ENCODE results near the gene PRKN.

Gene PRKN

GRCh38 chr6:161750686-161751085 is 976.9 kb downstream of the PRKN start:
- no CpG with 5 or more reads among the region's 3 CpGs for WGBS
- no peak overlapping the region for H2AFZ ChIP-seq (ENCODE audit: low read depth, low read length)
- no peak overlapping the region for H3K18ac ChIP-seq (ENCODE audit: low read depth in 1 of 2, low read length in 2 of 2)
- no peak for DNase-seq
- H2BK120ac ChIP-seq (ENCODE audit: low read depth, low read length), result no peak overlapping the region
- no peak overlapping the region for H3K27ac ChIP-seq (ENCODE audit: low read length, poor library complexity, severe bottlenecking)
- H3K23ac ChIP-seq (ENCODE audit: low read length in 2 of 2), result no peak overlapping the region
- no peaks in the 10 kb centered on the region for H3K79me1 ChIP-seq (replicated peaks; ENCODE audit: low read length, poor library complexity, severe bottlenecking)
- no peaks in the 10 kb centered on the region for H3K9me3 ChIP-seq (ENCODE audit: control insufficient read depth, low read length)
- no peak overlapping the region for H3K14ac ChIP-seq (ENCODE audit: low read length in 2 of 2)
- H2AK5ac ChIP-seq (ENCODE audit: low read length, severe bottlenecking), result no peak overlapping the region
- H3K4me1 ChIP-seq (ENCODE audit: control insufficient read depth, insufficient read depth, low read depth, low read length), result peaks cover 2% of the 10 kb centered on the region
- H3K4me2 ChIP-seq (ENCODE audit: low read length, poor library complexity, severe bottlenecking), result no peak overlapping the region
- no peak overlapping the region for H4K91ac ChIP-seq (ENCODE audit: low read length)
- H3K36me3 ChIP-seq (ENCODE audit: control insufficient read depth in 1 of 2, insufficient read depth in 2 of 2, low read depth in 1 of 2, low read length in 2 of 2), result no peaks in the 10 kb centered on the region
- no peak overlapping the region for H4K8ac ChIP-seq (ENCODE audit: low read length)
- H3K4me3 ChIP-seq (ENCODE audit: insufficient read depth in 1 of 2, low read depth in 1 of 2, low read length in 2 of 2), result no peak overlapping the region
- no peak overlapping the region for H2BK12ac ChIP-seq (ENCODE audit: low read length in 2 of 2)
- H3K27me3 ChIP-seq (ENCODE audit: control insufficient read depth in 1 of 2, insufficient read depth in 1 of 2, low read length in 2 of 2), result no peaks in the 10 kb centered on the region
- H3K9ac ChIP-seq (ENCODE audit: low read length), result no peak overlapping the region
- H3K4ac ChIP-seq (ENCODE audit: low read depth in 1 of 2, low read length in 2 of 2), result no peak overlapping the region
- H2BK5ac ChIP-seq (ENCODE audit: low read depth, low read length, poor library complexity, severe bottlenecking), result no peak overlapping the region
- no peak overlapping the region for H2BK15ac ChIP-seq (ENCODE audit: low read depth, poor library complexity, severe bottlenecking)

- Histone ChIP-seq H3K36me3 (ENCODE audit: control insufficient read depth in 1 of 2, insufficient read depth in 2 of 2, low read depth in 1 of 2, low read length in 2 of 2) (no peaks in the 10 kb centered on the region), H3K14ac (ENCODE audit: low read length in 2 of 2) (no peak overlapping the region), H2BK120ac (ENCODE audit: low read depth, low read length) (no peak overlapping the region), H3K4me1 (ENCODE audit: control insufficient read depth, insufficient read depth, low read depth, low read length) (peaks cover 2% of the 10 kb centered on the region), H3K4ac (ENCODE audit: low read depth in 1 of 2, low read length in 2 of 2) (no peak overlapping the region), H2AFZ (ENCODE audit: low read depth, low read length) (no peak overlapping the region), H4K91ac (ENCODE audit: low read length) (no peak overlapping the region), H3K23ac (ENCODE audit: low read length in 2 of 2) (no peak overlapping the region), H3K18ac (ENCODE audit: low read depth in 1 of 2, low read length in 2 of 2) (no peak overlapping the region), H2AK5ac (ENCODE audit: low read length, severe bottlenecking) (no peak overlapping the region), H3K9me3 (ENCODE audit: control insufficient read depth, low read length) (no peaks in the 10 kb centered on the region), H4K8ac (ENCODE audit: low read length) (no peak overlapping the region), H3K79me1 (replicated peaks; ENCODE audit: low read length, poor library complexity, severe bottlenecking) (no peaks in the 10 kb centered on the region), H3K4me2 (ENCODE audit: low read length, poor library complexity, severe bottlenecking) (no peak overlapping the region), H2BK5ac (ENCODE audit: low read depth, low read length, poor library complexity, severe bottlenecking) (no peak overlapping the region), H3K9ac (ENCODE audit: low read length) (no peak overlapping the region), H3K27me3 (ENCODE audit: control insufficient read depth in 1 of 2, insufficient read depth in 1 of 2, low read length in 2 of 2) (no peaks in the 10 kb centered on the region), H2BK15ac (ENCODE audit: low read depth, poor library complexity, severe bottlenecking) (no peak overlapping the region), H2BK12ac (ENCODE audit: low read length in 2 of 2) (no peak overlapping the region), H3K27ac (ENCODE audit: low read length, poor library complexity, severe bottlenecking) (no peak overlapping the region), H3K4me3 (ENCODE audit: insufficient read depth in 1 of 2, low read depth in 1 of 2, low read length in 2 of 2) (no peak overlapping the region)
- DNase-seq, result no peak
- 57% methylated on average over 4 of the region's 4 CpGs for WGBS
Observed at GRCh38 chr6:161749576-161749975, 978.0 kb downstream of the PRKN start.

- H2BK5ac ChIP-seq (ENCODE audit: low read depth, low read length, poor library complexity, severe bottlenecking), result no peak overlapping the region
- peak; percentile 9 for DNase-seq
- no peak overlapping the region for H2BK15ac ChIP-seq (ENCODE audit: low read depth, poor library complexity, severe bottlenecking)
- H3K27ac ChIP-seq (ENCODE audit: low read length, poor library complexity, severe bottlenecking), result no peak overlapping the region
- no peak overlapping the region for H3K4me3 ChIP-seq (ENCODE audit: insufficient read depth in 1 of 2, low read depth in 1 of 2, low read length in 2 of 2)
- no peaks in the 10 kb centered on the region for H3K9me3 ChIP-seq (ENCODE audit: control insufficient read depth, low read length)
- no peak overlapping the region for H2BK12ac ChIP-seq (ENCODE audit: low read length in 2 of 2)
- no peak overlapping the region for H3K18ac ChIP-seq (ENCODE audit: low read depth in 1 of 2, low read length in 2 of 2)
- no peak overlapping the region for H3K9ac ChIP-seq (ENCODE audit: low read length)
- no peak overlapping the region for H4K91ac ChIP-seq (ENCODE audit: low read length)
- WGBS, result 53% methylated on average over 16 of the region's 18 CpGs
- no peak overlapping the region for H2AFZ ChIP-seq (ENCODE audit: low read depth, low read length)
- no peaks in the 10 kb centered on the region for H3K27me3 ChIP-seq (ENCODE audit: control insufficient read depth in 1 of 2, insufficient read depth in 1 of 2, low read length in 2 of 2)
- no peaks in the 10 kb centered on the region for H3K36me3 ChIP-seq (ENCODE audit: control insufficient read depth in 1 of 2, insufficient read depth in 2 of 2, low read depth in 1 of 2, low read length in 2 of 2)
- no peaks in the 10 kb centered on the region for H3K79me1 ChIP-seq (replicated peaks; ENCODE audit: low read length, poor library complexity, severe bottlenecking)
- no peak overlapping the region for H3K4me2 ChIP-seq (ENCODE audit: low read length, poor library complexity, severe bottlenecking)
- no peak overlapping the region for H3K4ac ChIP-seq (ENCODE audit: low read depth in 1 of 2, low read length in 2 of 2)
- H2AK5ac ChIP-seq (ENCODE audit: low read length, severe bottlenecking), result no peak overlapping the region
- no peak overlapping the region for H3K23ac ChIP-seq (ENCODE audit: low read length in 2 of 2)
- H4K8ac ChIP-seq (ENCODE audit: low read length), result no peak overlapping the region
- no peak overlapping the region for H2BK120ac ChIP-seq (ENCODE audit: low read depth, low read length)
- H3K14ac ChIP-seq (ENCODE audit: low read length in 2 of 2), result no peak overlapping the region
- peaks cover 4% of the 10 kb centered on the region for H3K4me1 ChIP-seq (ENCODE audit: control insufficient read depth, insufficient read depth, low read depth, low read length)
Observed at GRCh38 chr6:161748535-161749416, 978.8 kb downstream of the PRKN start.

GRCh38 chr6:161747506-161747905 is 980.1 kb downstream of the PRKN start:
- no peaks in the 10 kb centered on the region for H3K36me3 ChIP-seq (ENCODE audit: control insufficient read depth in 1 of 2, insufficient read depth in 2 of 2, low read depth in 1 of 2, low read length in 2 of 2)
- no peak overlapping the region for H3K4me2 ChIP-seq (ENCODE audit: low read length, poor library complexity, severe bottlenecking)
- no peak overlapping the region for H3K14ac ChIP-seq (ENCODE audit: low read length in 2 of 2)
- no peak overlapping the region for H3K23ac ChIP-seq (ENCODE audit: low read length in 2 of 2)
- no peak overlapping the region for H3K9ac ChIP-seq (ENCODE audit: low read length)
- H2AFZ ChIP-seq (ENCODE audit: low read depth, low read length), result no peak overlapping the region
- no peaks in the 10 kb centered on the region for H3K27me3 ChIP-seq (ENCODE audit: control insufficient read depth in 1 of 2, insufficient read depth in 1 of 2, low read length in 2 of 2)
- H3K18ac ChIP-seq (ENCODE audit: low read depth in 1 of 2, low read length in 2 of 2), result no peak overlapping the region
- H3K9me3 ChIP-seq (ENCODE audit: control insufficient read depth, low read length), result no peaks in the 10 kb centered on the region
- no peaks in the 10 kb centered on the region for H3K79me1 ChIP-seq (replicated peaks; ENCODE audit: low read length, poor library complexity, severe bottlenecking)
- H2BK15ac ChIP-seq (ENCODE audit: low read depth, poor library complexity, severe bottlenecking), result no peak overlapping the region
- H3K4me3 ChIP-seq (ENCODE audit: insufficient read depth in 1 of 2, low read depth in 1 of 2, low read length in 2 of 2), result no peak overlapping the region
- no peak overlapping the region for H4K91ac ChIP-seq (ENCODE audit: low read length)
- H2BK12ac ChIP-seq (ENCODE audit: low read length in 2 of 2), result no peak overlapping the region
- H3K27ac ChIP-seq (ENCODE audit: low read length, poor library complexity, severe bottlenecking), result no peak overlapping the region
- no peak overlapping the region for H3K4ac ChIP-seq (ENCODE audit: low read depth in 1 of 2, low read length in 2 of 2)
- H4K8ac ChIP-seq (ENCODE audit: low read length), result no peak overlapping the region
- no peak for DNase-seq
- WGBS, result 89% methylated on average over 6 of the region's 7 CpGs
- H2BK5ac ChIP-seq (ENCODE audit: low read depth, low read length, poor library complexity, severe bottlenecking), result no peak overlapping the region
- H2BK120ac ChIP-seq (ENCODE audit: low read depth, low read length), result no peak overlapping the region
- H2AK5ac ChIP-seq (ENCODE audit: low read length, severe bottlenecking), result no peak overlapping the region
- peaks cover 4% of the 10 kb centered on the region for H3K4me1 ChIP-seq (ENCODE audit: control insufficient read depth, insufficient read depth, low read depth, low read length)
